Occipital lobe (tissue), 1 donor: Measurements from ENCODE around the gene GYPB. TPM values are rescaled to one million over a fixed set of nuclear protein-coding genes. Genes with fewer than 3 reads are reported as not detected.

Experiments
- total RNA-seq: library from RNA; depleted of rRNA; stranded (reverse); fragments of >200 nt; gene quantifications from one replicate; pipeline ENCODE4 v1.2.3, GENCODE V29; 2014

GYPB gene
- total RNA-seq, 1 donor from 2014 or later, result 3.4 TPM

Other genes starting within 250 kb of the GYPB start
- 0.31 TPM for gene GYPE, start 113.8 kb downstream of the GYPB start, total RNA-seq
- 5.8 TPM for gene GYPA, start 121.3 kb upstream of the GYPB start, total RNA-seq